ENCODE data around the gene KRT26.
"Not testable (repeated sequence)": the region's sequence is repeated elsewhere in the genome, so short reads cannot be mapped to it uniquely, and the experiment has no call there.

DNA sequence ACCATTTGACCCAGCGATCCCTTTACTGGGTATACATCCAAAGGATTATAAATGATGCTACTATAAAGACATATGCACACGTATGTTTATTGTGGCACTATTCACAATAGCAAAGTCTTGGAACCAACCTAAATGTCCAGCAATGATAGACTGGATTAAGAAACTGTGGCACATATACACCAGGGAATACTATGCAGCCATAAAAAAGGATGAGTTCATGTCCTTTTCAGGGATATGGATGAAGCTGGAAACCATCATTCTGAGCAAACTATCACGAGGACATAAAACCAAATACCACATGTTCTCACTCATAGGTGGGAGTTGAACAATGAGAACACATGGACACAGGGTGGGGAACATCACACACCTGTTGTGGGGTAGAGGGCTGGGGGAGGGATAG is 42.7 kb upstream of the KRT26 start:
- TF ChIP-seq, protein P1, sequence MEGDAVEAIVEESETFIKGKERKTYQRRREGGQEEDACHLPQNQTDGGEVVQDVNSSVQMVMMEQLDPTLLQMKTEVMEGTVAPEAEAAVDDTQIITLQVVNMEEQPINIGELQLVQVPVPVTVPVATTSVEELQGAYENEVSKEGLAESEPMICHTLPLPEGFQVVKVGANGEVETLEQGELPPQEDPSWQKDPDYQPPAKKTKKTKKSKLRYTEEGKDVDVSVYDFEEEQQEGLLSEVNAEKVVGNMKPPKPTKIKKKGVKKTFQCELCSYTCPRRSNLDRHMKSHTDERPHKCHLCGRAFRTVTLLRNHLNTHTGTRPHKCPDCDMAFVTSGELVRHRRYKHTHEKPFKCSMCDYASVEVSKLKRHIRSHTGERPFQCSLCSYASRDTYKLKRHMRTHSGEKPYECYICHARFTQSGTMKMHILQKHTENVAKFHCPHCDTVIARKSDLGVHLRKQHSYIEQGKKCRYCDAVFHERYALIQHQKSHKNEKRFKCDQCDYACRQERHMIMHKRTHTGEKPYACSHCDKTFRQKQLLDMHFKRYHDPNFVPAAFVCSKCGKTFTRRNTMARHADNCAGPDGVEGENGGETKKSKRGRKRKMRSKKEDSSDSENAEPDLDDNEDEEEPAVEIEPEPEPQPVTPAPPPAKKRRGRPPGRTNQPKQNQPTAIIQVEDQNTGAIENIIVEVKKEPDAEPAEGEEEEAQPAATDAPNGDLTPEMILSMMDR (IDR thresholded peaks at IDR 0.05; ENCODE audit: insufficient read depth, low read length), result not testable (repeated sequence)
- TF ChIP-seq POLR2AphosphoS5 (IDR thresholded peaks at IDR 0.05; ENCODE audit: low read depth), result not testable (repeated sequence)

Measured in HL-60 (cell line).